Activated T-cell treated with anti-CD3 and anti-CD28 coated beads, Interleukin-2, amount 50 U/mL, for 72 hours (primary cell): ENCODE measurements around the gene TPSAB1. TPM values are rescaled to one million over a fixed set of nuclear protein-coding genes. Genes with fewer than 3 reads are reported as not detected.

Experiments used
- ATAC-seq, 2 donors: fragments of 150-1000 bp; cut with Tn5 transposase; replicated peaks in 1 of 2; 2 replicates each; pipeline ENCODE4 v1.10.0; 2021; ENCODE audit warnings: moderate library complexity in 2 of 2, mild to moderate bottlenecking in 1 of 2
- DNase-seq, 2 donors: peaks; one replicate each; pipeline ENCODE4 v3.0.0; 2021 to 2022; ENCODE audit warnings: mixed read lengths in 1 of 2
- H3K27ac Mint-ChIP-seq: one replicate; pipeline ENCODE4 v1.8.0; 2022; ENCODE audit warnings: mild to moderate bottlenecking, moderate library complexity, mixed read lengths
- H3K27me3 Mint-ChIP-seq: one replicate; pipeline ENCODE4 v1.8.0; 2022; ENCODE audit warnings: low read depth, mixed read lengths
- H3K36me3 Mint-ChIP-seq, 2 donors: one replicate each; pipeline ENCODE4 v1.8.0; 2022; ENCODE audit warnings: mixed read lengths in 2 of 2, mild to moderate bottlenecking in 1 of 2; ENCODE audit not compliant: insufficient read depth in 2 of 2
- H3K4me1 Mint-ChIP-seq: one replicate; pipeline ENCODE4 v1.8.0; 2022; ENCODE audit warnings: low read depth, mixed read lengths
- H3K4me3 Mint-ChIP-seq, 2 donors: one replicate each; pipeline ENCODE4 v1.8.0; 2022; ENCODE audit warnings: mild to moderate bottlenecking in 2 of 2, mixed read lengths in 2 of 2, moderate library complexity in 2 of 2
- H3K9me3 Mint-ChIP-seq, 2 donors: one replicate each; pipeline ENCODE4 v1.8.0; 2022; ENCODE audit warnings: mixed read lengths in 2 of 2
- total RNA-seq, 2 donors: library from RNA; stranded (reverse); gene quantifications; one replicate each; pipeline ENCODE4 v1.2.3, GENCODE V29; 2022

TPSAB1 gene
- total RNA-seq, 2 donors from 2014 or later: 0.28 TPM; not detected in 1

GRCh38 chr16:1287982-1288670 is 47.6 kb downstream of the TPSAB1 start:
- ATAC-seq (no peak), DNase-seq (no peak)
- Mint-ChIP-seq H3K9me3 (no peaks in the 10 kb centered on the region), H3K4me1 (no peaks in the 10 kb centered on the region), H3K27ac (no peak overlapping the region), H3K36me3 (no peaks in the 10 kb centered on the region), H3K27me3 (peaks cover 30% of the 10 kb centered on the region), H3K4me3 (no peak overlapping the region)

- ATAC-seq: peak; percentile 35 to 60
Measured at GRCh38 chr16:1288813-1289476, 48.4 kb downstream of the TPSAB1 start.

GRCh38 chr16:1289477-1289866 is 49.0 kb downstream of the TPSAB1 start:
- ATAC-seq (no peak), DNase-seq (no peak)
- Mint-ChIP-seq H3K36me3 (no peaks in the 10 kb centered on the region), H3K9me3 (no peaks in the 10 kb centered on the region), H3K27me3 (peaks cover 36% of the 10 kb centered on the region), H3K4me3 (no peak overlapping the region), H3K27ac (no peak overlapping the region), H3K4me1 (no peaks in the 10 kb centered on the region)

More at GRCh38 chr16:1288813-1289476, 48.4 kb downstream of the TPSAB1 start:
- no peaks in the 10 kb centered on the region for H3K4me1 Mint-ChIP-seq
- DNase-seq: peak in 1 of 2 donors; percentile 31
- no peak overlapping the region for H3K27ac Mint-ChIP-seq
- peaks cover 31% of the 10 kb centered on the region for H3K27me3 Mint-ChIP-seq
- peak overlapping the region in 1 of 2 donors; percentile 29 for H3K4me3 Mint-ChIP-seq
- H3K36me3 Mint-ChIP-seq: no peaks in the 10 kb centered on the region
- no peaks in the 10 kb centered on the region for H3K9me3 Mint-ChIP-seq

- Mint-ChIP-seq H3K9me3 (no peaks in the 10 kb centered on the region), H3K4me3 (no peak overlapping the region), H3K36me3 (no peaks in the 10 kb centered on the region), H3K27me3 (peaks cover 38% of the 10 kb centered on the region), H3K27ac (no peak overlapping the region), H3K4me1 (no peaks in the 10 kb centered on the region)
- DNase-seq (no peak), ATAC-seq (no peak)
Measured at GRCh38 chr16:1290063-1290501, 49.6 kb downstream of the TPSAB1 start.

GRCh38 chr16:1290860-1291575 is 50.5 kb downstream of the TPSAB1 start:
- H3K27ac Mint-ChIP-seq: no peak overlapping the region
- no peaks in the 10 kb centered on the region for H3K4me1 Mint-ChIP-seq
- DNase-seq (no peak), ATAC-seq (no peak)
- H3K36me3 Mint-ChIP-seq: no peaks in the 10 kb centered on the region
- peaks cover 38% of the 10 kb centered on the region for H3K27me3 Mint-ChIP-seq
- no peak overlapping the region for H3K4me3 Mint-ChIP-seq
- H3K9me3 Mint-ChIP-seq: no peaks in the 10 kb centered on the region

- Mint-ChIP-seq H3K4me1 (peaks cover under 1% of the 10 kb centered on the region), H3K9me3 (no peaks in the 10 kb centered on the region), H3K4me3 (no peak overlapping the region), H3K36me3 (no peaks in the 10 kb centered on the region), H3K27me3 (peaks cover 38% of the 10 kb centered on the region), H3K27ac (no peak overlapping the region)
- DNase-seq (no peak), ATAC-seq (no peak)
Measured at GRCh38 chr16:1291576-1291974, 51.1 kb downstream of the TPSAB1 start.

Other genes starting within 250 kb of the TPSAB1 start
- not detected for gene SSTR5, start 168.0 kb upstream of the TPSAB1 start, total RNA-seq
- gene C1QTNF8, start 144.5 kb upstream of the TPSAB1 start, total RNA-seq: not detected
- under 1 TPM; 0.48 to 0.79 TPM for gene CACNA1H, start 87.6 kb upstream of the TPSAB1 start, total RNA-seq
- gene TPSG1, start 15.4 kb upstream of the TPSAB1 start, total RNA-seq: under 1 TPM in 1 of 2 donors, not detected in 1; 0.32 TPM
- gene TPSB2, start 10.5 kb upstream of the TPSAB1 start, total RNA-seq: under 1 TPM in 1 of 2 donors, not detected in 1; 0.60 TPM
- gene TPSD1, start 15.4 kb downstream of the TPSAB1 start, total RNA-seq: not detected
- 100 to 1,000 TPM; 225 to 231 TPM for gene UBE2I, start 68.9 kb downstream of the TPSAB1 start, total RNA-seq
- gene BAIAP3, start 92.9 kb downstream of the TPSAB1 start, total RNA-seq: 1 to 10 TPM in 1 of 2 donors, under 1 TPM in 1; 0.26 to 1.1 TPM
- 10 to 100 TPM; 39.1 to 44.8 TPM for gene TSR3, start 111.2 kb downstream of the TPSAB1 start, total RNA-seq
- gene GNPTG, start 111.2 kb downstream of the TPSAB1 start, total RNA-seq: 10 to 100 TPM; 22.1 to 23.8 TPM
- 10 to 100 TPM; 51.1 to 69.5 TPM for gene UNKL, start 174.0 kb downstream of the TPSAB1 start, total RNA-seq
- 10 to 100 TPM; 14.5 to 17.9 TPM for gene UQCC4, start 180.0 kb downstream of the TPSAB1 start, total RNA-seq
- gene PERCC1, start 190.4 kb downstream of the TPSAB1 start, total RNA-seq: under 1 TPM in 1 of 2 donors, not detected in 1; 0.81 TPM
- 1 to 10 TPM; 2.7 to 3.4 TPM for gene CCDC154, start 203.9 kb downstream of the TPSAB1 start, total RNA-seq
- gene CLCN7, start 234.3 kb downstream of the TPSAB1 start, total RNA-seq: 10 to 100 TPM; 53.7 to 55.1 TPM
- not detected for gene PTX4, start 248.2 kb downstream of the TPSAB1 start, total RNA-seq